ENCODE data around the gene EPHA3. TPM values are rescaled to one million over a fixed set of nuclear protein-coding genes. Genes with fewer than 3 reads are reported as not detected.

Gene EPHA3
- total and polyA plus RNA-seq, 9 of the 15 experiments (the other 6 are each of a cell fraction or from before 2014, with no cell fraction given), result not detected

DNA sequence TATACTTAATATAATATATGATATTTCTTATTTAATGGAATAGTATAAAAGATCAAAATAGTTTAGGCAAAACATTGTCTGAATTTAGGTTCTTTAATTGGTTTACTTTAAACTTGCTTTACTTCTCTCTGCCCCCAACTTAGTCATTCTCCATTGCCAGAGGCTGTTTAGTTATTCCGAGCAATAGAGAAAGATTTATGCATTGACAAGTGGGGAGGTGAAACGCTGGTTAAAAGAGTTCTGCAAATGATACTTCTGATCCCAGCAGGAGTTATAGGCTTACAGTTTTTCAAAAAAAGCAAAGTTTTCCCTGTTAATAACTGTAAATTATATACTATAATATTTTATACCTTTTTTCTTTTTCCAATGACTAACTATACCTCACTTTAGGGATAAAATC is 145.4 kb downstream of the EPHA3 start:
- BruUV-seq (replicated peaks), result no TSS peak
- Histone ChIP-seq H3K27me3 (ENCODE audit: control insufficient read depth in 2 of 2, insufficient read depth in 2 of 2, low read length in 2 of 2) (no peaks in the 10 kb centered on the region), H4K20me1 (replicated peaks; ENCODE audit: control insufficient read depth, insufficient read depth, low read length) (no peaks in the 10 kb centered on the region), H3K27ac (ENCODE audit: extremely low read depth, low read depth, low read length) (no peak overlapping the region), H3K4me2 (ENCODE audit: insufficient read depth, low read length) (no peak overlapping the region), H3K9me1 (ENCODE audit: control insufficient read depth, insufficient read depth, low read length) (no peaks in the 10 kb centered on the region), H3K36me3 (ENCODE audit: control insufficient read depth, insufficient read depth, low read length) (no peaks in the 10 kb centered on the region), H3K79me2 (ENCODE audit: control insufficient read depth, insufficient read depth, low read length) (no peaks in the 10 kb centered on the region), H3K4me1 (replicated peaks in 1 of 2; ENCODE audit: control insufficient read depth in 2 of 2, insufficient read depth in 2 of 2, low read length in 2 of 2) (no peaks in the 10 kb centered on the region), H3K9me3 (replicated peaks; ENCODE audit: control insufficient read depth, insufficient read depth, low read depth, low read length) (no peaks in the 10 kb centered on the region), H2AFZ (ENCODE audit: low read depth, low read length) (no peak overlapping the region), H3K9ac (ENCODE audit: insufficient read depth in 1 of 2, low read depth in 2 of 2, low read length in 2 of 2) (no peak overlapping the region), H3K4me3 (no peak overlapping the region)
- 5% methylated on average over 2 of the region's 2 CpGs for WGBS (ENCODE audit: insufficient coverage, low coverage, missing lambda C conversion rate)
- FAIRE-seq, result no peak
- TF ChIP-seq BCL6 (CRISPR knock-in tag; IDR thresholded peaks at IDR 0.05), result no peak
- TF ChIP-seq, protein P1, sequence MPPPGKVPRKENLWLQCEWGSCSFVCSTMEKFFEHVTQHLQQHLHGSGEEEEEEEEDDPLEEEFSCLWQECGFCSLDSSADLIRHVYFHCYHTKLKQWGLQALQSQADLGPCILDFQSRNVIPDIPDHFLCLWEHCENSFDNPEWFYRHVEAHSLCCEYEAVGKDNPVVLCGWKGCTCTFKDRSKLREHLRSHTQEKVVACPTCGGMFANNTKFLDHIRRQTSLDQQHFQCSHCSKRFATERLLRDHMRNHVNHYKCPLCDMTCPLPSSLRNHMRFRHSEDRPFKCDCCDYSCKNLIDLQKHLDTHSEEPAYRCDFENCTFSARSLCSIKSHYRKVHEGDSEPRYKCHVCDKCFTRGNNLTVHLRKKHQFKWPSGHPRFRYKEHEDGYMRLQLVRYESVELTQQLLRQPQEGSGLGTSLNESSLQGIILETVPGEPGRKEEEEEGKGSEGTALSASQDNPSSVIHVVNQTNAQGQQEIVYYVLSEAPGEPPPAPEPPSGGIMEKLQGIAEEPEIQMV (tag; conservative IDR thresholded peaks at IDR 0.05; ENCODE audit: low read depth), result no peak
- no peak for TF ChIP-seq LARP7 (IDR thresholded peaks at IDR 0.05)
- TF ChIP-seq ZNF239 (CRISPR knock-in tag; IDR thresholded peaks at IDR 0.05), result no peak
- TF ChIP-seq POU5F1 (IDR thresholded peaks at IDR 0.05; ENCODE audit: borderline replicate concordance, low read depth, low read length, partially characterized antibody), result no peak
- no peak for TF ChIP-seq RFX5 (IDR thresholded peaks at IDR 0.05; ENCODE audit: low read depth, low read length)
- TF ChIP-seq MYBL2 (IDR thresholded peaks at IDR 0.05; ENCODE audit: low read depth), result no peak
- TF ChIP-seq MYBL2 (CRISPR knock-in tag; IDR thresholded peaks at IDR 0.05; ENCODE audit: borderline replicate concordance), result no peak
- no peak for TF ChIP-seq ZNF780A (CRISPR knock-in tag; IDR thresholded peaks at IDR 0.05)
- TF ChIP-seq ZNF253 (CRISPR knock-in tag; conservative IDR thresholded peaks at IDR 0.05), result no peak
- no peak for TF ChIP-seq TAF7 (tag; IDR thresholded peaks at IDR 0.05)
- TF ChIP-seq ELF2 (CRISPR knock-in tag; IDR thresholded peaks at IDR 0.05), result no peak
- ChIA-PET CTCF (ENCODE audit: low intra/inter-chr PET ratio) (no interaction called here), POLR2A (no interaction called here)
- in situ Hi-C loops (cut with MboI) (no loop called here), intact Hi-C loops (cut with micrococcal nuclease) (no loop called here)
- no peak for ATAC-seq
- DNase-seq (ENCODE audit: extremely low read depth in 1 of 4, low spot score in 3 of 4), result no peak

Data from K562 (cell line).